IPS-NIHi11 (cell line): ENCODE results near the gene PGAP3.
"Not testable (repeated sequence)": the region's sequence is repeated elsewhere in the genome, so short reads cannot be mapped to it uniquely, and the experiment has no call there.

ENCODE experiments used
- DNase-seq: peaks from one replicate; pipeline ENCODE4 v3.0.0; 2012; ENCODE audit warnings: mixed read lengths, low spot score

PGAP3 gene

DNA sequence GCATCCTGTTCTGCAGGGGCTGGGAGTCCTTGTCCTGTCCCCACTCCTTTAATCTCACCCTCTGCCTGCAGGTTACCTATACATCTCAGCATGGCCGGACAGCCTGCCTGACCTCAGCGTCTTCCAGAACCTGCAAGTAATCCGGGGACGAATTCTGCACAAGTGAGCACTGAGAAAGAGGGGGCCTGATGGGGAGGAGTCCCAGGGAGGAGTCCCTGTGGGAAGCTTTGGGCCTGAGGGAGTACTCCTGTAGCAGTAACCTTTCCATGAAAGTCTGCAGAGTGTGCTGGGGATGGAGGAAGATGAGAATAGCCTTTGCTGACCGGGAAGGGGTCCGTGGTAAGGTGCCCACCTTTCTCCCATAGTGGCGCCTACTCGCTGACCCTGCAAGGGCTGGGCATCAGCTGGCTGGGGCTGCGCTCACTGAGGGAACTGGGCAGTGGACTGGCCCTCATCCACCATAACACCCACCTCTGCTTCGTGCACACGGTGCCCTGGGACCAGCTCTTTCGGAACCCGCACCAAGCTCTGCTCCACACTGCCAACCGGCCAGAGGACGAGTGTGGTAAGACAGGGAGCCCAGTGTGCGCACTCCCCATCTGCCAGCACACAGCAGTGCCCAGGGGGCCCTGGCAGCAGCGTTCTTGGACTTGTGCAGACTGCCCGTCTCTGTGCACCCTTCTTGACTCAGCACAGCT is 27.7 kb upstream of the PGAP3 start:
- DNase-seq, result no peak

DNA sequence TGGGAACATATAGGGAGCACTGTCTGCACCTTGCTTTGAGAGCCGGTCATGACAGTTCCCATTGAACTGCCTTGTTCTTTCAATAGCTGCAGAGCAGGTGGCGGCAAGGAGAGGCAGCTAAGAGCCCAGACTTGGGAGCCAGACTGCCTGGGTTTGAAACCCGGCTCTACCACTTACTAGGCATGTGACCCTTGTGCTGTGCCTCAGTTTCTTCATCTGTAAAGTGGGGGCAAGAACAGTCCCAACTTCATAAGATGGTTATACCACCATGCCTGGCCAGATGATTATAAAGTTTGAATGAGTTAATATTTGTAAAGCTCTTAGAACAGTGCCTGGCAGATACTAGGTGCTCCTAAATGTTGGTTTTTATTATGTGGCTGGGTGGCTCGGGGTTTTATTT is 26.4 kb upstream of the PGAP3 start:
- no peak for DNase-seq

DNA sequence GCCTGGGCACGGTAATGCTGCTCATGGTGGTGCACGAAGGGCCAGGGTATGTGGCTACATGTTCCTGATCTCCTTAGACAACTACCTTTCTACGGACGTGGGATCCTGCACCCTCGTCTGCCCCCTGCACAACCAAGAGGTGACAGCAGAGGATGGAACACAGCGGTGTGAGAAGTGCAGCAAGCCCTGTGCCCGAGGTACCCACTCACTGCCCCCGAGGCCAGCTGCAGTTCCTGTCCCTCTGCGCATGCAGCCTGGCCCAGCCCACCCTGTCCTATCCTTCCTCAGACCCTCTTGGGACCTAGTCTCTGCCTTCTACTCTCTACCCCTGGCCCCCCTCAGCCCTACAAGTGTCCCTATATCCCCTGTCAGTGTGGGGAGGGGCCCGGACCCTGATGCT is 24.0 kb upstream of the PGAP3 start:
- no peak for DNase-seq

DNA sequence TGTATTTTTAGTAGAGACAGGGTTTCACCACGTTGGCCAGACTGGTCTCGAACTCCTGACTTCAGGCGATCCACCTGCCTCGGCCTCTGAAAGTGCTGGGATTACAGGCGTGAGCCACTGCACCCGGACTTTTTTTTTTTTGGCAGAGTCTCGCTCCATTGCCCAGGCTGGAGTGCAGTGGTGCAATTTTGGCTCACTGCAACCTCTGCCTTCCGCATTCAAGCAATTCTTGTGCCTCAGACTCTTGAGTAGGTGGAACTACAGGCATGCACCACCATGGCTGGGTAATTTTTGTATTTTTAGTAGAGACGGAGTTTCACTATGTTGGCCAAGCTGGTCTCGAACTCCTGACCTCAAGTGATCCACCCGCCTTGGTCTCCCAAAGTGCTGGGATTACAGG is 23.2 kb upstream of the PGAP3 start:
- DNase-seq, result not testable (repeated sequence)

DNA sequence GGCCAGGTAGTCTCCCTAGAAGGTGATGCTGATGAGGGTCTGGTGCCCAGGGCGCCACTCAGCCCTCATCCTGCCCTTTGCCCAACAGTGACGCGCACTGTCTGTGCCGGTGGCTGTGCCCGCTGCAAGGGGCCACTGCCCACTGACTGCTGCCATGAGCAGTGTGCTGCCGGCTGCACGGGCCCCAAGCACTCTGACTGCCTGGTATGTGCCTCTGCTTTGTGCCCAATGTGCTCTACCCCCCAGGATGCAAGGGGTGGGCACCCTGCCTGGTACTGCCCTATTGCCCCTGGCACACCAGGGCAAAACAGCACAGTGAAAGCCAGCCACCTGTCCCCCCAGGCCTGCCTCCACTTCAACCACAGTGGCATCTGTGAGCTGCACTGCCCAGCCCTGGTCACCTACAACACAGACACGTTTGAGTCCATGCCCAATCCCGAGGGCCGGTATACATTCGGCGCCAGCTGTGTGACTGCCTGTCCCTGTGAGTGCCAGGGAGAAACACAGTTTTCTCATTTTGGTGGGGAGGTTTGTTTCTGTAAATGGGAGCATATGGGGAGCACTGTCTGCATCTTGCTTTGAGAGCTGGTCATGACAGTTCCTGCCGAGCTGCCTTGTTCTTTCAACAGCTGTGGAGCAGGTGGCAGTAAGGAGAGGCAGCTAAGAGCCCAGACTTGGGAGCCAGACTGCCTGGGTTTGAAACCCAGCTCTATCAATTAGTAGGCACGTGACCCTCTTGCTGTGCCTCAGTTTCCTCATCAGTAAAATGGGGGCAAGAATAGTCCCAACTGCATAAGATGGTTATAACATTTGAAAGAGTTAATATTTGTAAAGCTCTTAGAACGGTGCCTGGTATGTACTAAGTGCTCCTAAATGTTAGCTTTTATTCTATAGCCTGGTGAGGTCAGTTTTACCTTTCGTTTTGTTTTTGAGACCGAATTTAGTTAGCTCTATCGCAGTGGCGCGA is 22.4 kb upstream of the PGAP3 start:
- DNase-seq, result no peak

DNA sequence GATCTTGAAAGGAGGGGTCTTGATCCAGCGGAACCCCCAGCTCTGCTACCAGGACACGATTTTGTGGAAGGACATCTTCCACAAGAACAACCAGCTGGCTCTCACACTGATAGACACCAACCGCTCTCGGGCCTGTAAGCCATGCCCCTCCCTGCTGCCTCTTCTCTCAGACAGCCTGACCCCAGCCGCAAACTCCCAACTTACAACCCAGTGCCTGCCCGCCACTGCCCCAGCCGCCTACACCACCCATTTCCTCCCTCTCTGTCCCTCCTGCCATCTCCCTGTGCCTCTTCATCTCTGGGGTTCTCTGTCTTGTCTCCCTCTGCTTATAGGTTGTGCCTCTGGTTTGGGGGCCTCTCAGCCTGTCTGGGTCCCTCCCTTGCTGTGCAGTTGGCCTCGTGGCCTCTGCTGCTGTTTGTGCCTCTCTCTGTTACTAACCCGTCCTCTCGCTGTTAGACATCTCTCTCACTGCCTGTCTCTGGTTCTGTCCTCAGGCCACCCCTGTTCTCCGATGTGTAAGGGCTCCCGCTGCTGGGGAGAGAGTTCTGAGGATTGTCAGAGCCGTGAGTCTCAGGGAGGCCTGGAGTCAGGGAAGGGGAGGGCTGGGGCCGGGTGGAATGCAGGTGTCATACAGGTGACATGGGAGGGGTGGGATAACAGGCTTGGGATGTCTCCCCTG is 21.6 kb upstream of the PGAP3 start:
- no peak for DNase-seq

DNA sequence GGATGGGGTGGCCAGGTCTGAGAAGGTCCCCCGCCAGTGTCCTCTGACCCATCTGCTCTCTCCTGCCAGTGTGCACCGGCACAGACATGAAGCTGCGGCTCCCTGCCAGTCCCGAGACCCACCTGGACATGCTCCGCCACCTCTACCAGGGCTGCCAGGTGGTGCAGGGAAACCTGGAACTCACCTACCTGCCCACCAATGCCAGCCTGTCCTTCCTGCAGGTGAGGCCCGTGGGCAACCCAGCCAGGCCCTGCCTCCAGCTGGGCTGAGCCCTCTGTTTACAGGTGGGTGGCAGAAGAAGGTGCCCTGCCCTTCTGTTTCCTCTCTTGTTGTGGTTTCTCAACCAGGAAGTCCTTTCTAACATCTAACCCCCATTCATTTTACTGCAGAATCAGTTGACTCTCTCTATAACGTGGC is 19.1 kb upstream of the PGAP3 start:
- no peak for DNase-seq

DNA sequence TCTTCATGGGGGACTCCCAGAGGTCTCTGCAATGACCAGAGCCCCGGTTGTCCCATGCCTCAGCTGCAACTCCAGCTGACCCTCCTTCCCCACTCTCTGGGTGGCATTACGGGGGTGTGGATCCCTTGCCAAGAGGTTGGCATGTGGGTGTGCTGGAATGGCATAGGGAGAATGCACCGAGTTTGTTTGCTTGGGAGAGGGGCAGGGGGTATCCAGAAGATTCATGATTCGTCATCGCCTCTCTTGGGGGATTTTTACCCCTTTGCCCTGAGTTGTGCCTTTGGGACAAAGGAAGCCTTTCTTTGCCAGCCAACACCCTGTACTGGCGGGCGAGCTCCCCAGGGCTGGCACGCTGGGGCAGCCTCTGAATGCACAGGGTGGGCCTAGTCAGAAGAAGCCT is 18.5 kb upstream of the PGAP3 start:
- no peak for DNase-seq

DNA sequence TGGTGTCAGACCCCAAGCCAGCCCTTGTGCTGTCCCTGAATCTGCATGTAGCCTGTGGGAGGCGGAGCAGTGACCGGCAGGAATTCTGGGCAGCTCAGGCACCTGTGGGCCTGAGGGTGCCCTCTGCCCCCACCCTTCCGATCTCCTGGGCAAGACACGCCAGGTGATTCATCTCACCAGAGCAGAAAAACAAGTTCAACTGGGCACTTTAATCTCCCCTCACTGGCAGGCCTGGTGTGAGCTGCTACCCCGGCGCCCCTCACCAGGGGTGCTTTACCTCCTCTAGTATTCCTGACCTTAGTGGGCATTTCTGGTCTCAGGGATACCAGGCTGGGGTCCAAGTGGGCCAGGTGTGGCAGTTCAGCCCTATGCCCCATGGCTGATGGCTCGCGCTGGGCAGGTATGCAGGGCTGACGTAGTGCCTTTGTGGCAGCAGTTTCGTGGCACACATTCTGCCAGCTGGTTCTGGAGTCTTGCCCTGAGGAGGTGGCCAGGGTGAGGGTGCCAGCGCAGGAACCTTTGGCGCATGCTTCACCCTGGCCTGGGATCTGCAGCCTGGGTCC is 18.0 kb upstream of the PGAP3 start:
- DNase-seq, result peak; percentile 59

DNA sequence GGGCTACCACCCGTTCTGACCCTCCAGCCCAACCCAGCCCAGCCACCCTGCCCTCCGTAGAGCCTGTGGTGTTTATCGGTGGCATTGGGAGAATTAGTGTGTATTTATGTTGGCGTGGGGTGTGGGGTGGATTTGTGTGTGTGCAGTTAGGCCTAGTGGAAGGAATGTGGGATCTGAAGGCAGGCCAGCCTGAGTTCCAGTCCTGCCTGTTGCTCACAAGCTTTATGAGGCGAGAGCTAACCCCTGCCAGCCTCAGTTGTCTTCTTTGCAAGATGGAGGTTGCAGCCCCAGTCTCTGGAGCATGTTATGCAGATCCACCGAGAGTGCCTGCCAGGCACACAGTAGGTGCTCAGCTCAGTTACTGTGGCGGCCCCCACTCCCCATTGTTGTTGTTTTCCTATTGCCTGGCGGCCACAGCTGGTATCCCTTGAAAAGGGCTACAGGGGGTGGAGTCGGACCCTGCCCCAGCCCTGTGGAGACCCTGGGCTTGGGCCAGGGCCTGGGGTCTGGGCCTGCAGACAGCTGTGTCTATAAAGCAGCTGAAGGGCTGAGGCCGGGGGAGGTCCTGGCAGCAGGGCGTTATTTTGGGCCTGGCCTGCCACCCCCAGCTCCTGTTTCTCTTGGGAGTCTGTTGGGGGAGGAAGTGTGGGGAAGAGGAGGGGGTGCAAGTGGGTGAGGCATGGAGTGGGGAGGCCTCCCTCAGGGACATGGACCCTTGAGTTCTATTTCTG is 17.1 kb upstream of the PGAP3 start:
- peak; percentile 48 for DNase-seq

DNA sequence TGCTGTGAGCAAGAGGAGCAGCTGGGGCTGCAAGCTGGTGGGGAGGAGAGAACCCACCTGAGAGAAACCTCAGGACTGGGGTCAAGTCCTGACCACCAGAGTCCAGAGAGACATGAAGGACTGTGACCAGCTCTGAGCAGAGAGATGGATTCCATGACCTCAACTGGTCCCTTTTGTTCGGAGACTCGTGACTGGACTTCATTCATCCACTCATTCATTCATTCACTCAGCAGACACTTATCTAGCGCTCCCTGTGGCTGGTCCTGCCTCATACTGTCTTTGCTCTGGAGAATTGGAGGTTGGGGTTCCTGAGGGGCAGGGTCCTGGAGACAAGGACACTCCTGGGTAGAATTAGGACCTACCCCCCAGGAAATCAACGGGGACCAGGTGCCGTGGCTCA is 16.1 kb upstream of the PGAP3 start:
- no peak for DNase-seq

DNA sequence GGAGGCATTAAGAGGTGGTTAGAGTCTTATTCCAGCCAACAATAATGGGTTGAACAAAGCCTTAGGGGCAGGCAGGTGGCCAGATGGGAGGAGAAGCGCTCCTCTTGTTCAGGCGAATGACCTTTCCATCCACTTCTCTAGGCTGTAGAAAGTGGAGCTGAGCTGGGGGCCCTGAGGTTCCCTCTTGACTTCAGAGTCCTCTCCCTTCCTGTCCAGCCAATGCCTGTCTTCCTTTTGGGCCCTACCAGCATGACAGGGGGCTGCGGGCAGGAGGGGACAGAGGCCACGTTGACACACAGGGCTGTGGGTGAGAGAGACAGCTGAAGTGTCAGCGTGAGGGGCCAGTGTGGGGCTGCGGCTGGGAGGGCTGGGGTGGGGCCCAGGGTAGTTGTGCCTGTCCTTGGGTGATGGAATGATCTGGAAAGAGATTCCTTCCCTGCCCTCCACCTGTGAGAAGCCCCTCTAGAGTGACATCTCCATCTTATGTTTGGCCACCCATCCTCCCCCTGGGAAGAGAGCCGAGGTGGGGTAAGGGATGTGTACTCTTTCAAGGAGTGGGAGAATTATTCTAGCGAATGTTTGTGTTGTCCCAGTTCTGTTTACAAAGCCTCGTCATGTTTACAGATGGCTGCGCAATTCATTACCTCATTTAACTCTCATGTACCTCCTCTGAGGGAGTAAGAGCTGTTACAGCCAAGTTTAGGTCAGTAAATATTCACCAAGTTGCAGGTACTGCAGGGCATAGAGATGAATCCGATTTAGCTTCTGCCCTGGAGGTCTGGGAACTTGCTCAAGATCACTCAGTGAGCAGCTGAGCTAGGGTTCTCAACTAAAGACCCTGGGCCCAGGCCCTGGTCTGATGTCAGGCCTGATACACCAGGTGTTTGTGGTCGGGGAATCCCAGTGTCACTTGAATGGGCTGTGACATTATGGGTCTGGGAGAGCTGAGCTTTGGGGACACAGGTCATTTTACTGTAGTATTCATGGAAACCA is 15.3 kb upstream of the PGAP3 start:
- no peak for DNase-seq

DNA sequence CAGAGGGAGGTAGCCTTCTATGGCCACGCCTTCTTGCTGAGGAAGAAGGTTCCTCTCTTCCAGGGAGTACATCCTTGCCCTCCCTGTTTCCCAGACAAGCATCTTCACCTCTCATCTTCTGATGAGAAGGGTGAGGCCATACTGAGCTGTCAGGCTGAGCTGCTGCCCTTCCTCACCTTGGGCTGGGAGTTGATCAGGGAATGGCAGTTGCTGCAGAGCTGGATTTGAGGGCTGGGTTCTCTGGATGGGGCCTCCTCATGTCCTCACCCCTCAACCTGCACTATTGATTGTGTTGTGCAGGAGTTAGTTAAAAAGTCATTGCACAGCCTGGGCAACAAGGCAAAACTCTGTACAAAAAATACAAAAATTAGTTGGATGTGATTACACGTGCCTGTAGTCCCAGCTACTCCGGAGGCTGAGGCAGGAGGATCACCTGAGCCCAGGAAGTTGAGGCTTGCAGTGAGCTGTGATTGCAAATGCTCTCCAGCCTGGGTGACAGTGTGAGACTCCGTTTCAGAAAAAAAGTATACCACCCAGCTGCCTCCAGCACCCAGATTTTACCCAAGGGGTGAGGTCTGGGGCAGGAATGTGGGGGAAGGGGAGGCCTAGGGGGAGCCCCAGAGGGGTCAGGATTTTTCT is 14.0 kb upstream of the PGAP3 start:
- DNase-seq, result no peak

DNA sequence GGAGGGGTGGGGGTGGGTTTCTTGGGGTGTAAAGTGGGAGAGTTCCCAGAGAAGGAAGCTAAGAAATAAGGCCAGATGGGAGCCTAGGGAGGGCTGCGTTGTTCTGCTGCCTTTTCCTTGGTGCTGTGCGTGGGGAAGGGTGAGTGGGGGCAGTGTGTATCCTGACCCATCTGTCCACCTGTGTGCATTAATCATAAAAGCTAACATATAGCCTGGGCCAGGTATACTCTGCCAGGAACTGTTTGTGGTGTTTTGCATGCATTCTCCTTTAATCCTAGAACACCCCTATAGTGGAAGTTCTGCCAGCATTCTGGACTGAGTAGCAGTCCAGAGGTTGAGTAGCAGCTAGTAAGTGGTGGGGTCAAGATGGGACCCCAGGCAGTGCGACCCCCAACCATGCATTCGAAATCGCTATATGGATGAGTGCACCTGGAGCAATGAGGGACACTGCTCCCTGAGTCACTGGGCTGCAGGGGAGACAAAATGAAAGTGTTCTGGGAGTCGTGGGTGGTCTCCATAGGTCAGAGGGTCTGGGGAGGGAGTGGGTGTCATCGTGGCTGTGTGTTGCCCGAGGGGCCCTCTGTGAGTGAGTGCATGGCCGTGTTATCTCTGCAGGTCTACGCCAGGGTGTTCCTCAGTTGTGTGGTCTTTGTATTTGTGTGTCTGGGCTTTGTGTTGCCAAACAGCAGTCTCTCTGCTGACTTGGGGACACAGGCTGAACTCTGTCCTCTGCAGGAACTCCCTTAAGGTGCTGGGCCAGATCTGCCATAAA is 13.3 kb upstream of the PGAP3 start:
- peak; percentile 50 for DNase-seq

DNA sequence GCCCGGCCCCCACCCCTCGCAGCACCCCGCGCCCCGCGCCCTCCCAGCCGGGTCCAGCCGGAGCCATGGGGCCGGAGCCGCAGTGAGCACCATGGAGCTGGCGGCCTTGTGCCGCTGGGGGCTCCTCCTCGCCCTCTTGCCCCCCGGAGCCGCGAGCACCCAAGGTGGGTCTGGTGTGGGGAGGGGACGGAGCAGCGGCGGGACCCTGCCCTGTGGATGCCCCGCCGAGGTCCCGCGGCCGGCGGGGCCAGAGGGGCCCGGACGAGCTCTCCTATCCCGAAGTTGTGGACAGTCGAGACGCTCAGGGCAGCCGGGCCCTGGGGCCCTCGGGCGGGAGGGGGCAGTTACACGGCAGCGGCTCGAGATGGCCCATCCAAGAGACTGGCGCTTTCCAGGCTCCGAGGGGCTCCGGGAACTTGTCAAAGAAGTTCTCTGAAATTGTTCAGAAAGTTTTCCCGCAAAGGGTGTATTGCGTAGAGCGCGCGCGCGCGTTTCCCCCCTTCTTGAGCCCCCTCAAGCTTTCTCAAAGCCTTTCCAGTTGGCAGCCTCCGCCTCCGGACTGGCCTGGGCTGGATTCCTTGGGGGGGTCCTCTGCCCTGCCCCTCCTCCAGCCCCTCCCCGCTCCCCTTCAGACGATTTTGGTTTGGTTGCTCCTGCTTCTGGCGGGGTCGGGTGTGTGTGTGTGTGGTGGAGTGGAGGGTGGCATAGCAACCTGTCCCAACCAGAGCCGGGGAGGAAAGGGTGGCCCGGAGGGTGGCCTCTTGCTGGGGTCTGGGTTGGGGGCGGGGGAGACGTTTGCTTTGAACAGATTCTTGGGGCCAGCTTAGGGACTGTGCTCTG is 12.5 kb upstream of the PGAP3 start:
- peak; percentile 62 for DNase-seq

DNA sequence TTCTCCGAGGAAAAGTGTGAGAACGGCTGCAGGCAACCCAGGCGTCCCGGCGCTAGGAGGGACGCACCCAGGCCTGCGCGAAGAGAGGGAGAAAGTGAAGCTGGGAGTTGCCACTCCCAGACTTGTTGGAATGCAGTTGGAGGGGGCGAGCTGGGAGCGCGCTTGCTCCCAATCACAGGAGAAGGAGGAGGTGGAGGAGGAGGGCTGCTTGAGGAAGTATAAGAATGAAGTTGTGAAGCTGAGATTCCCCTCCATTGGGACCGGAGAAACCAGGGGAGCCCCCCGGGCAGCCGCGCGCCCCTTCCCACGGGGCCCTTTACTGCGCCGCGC is 11.9 kb upstream of the PGAP3 start, which contains the start of gene ERBB2:
Gene ERBB2, plus strand, starts transcription at position 247 of the 330 bp plus-strand sequence. CDS start 175 bp downstream, outside the sequence.
- peak; percentile 82 for DNase-seq

DNA sequence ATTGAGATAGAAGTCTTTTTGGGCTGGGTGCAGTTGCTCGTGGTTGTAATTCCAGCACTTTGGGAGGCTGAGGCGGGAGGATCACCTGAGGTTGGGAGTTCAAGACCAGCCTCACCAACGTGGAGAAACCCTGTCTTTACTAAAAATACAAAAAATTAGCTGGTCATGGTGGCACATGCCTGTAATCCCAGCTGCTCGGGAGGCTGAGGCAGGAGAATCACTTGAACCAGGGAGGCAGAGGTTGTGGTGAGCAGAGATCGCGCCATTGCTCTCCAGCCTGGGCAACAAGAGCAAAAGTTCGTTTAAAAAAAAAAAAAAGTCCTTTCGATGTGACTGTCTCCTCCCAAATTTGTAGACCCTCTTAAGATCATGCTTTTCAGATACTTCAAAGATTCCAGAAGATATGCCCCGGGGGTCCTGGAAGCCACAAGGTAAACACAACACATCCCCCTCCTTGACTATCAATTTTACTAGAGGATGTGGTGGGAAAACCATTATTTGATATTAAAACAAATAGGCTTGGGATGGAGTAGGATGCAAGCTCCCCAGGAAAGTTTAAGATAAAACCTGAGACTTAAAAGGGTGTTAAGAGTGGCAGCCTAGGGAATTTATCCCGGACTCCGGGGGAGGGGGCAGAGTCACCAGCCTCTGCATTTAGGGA is 11.4 kb upstream of the PGAP3 start:
- DNase-seq, result not testable (repeated sequence)

DNA sequence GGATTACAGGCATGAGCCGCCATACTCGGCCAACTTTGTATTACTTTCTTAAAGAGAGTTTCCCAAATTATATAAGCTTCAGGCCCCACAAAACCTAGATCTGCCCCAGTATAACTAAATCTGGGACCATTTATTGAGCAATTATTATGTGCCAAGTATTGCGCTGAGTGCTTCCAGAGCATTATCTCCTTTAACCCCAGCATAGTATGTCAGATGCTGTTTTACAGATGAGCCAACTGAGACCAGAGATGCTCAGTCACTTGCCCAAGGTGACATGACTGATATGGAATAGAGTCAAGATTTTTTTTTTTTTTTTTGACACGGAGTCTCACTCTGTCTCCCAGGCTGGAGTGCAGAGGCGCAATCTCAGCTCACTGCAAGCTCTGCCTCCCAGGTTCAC is 10.1 kb upstream of the PGAP3 start:
- no peak for DNase-seq
